HEK293 (cell line): ENCODE measurements around the gene ARMH3.

Source experiments
- CTCF ChIA-PET: fragments of 350-600 bp; formaldehyde crosslinking; extraction: SDS; loops from one replicate; lab custom pipeline; 2021; ENCODE audit warnings: antibody characterized with exemption; lab: Yijun Ruan, JAX
- POLR2A ChIA-PET: fragments of 300-600 bp; formaldehyde crosslinking; extraction: SDS; loops from one replicate; lab custom pipeline; 2020; ENCODE audit warnings: antibody characterized with exemption, inconsistent platforms; lab: Yijun Ruan, JAX
- H3K27ac ChIP-seq: fragments of 200-500 bp; sonication (Bioruptor generic); 2 replicates; pipeline ENCODE4 v1.5.1; 2014; ENCODE audit warnings: low read depth, low read length, control low read depth, inconsistent platforms; ENCODE audit errors: extremely low read depth
- H3K36me3 ChIP-seq, 2 experiments: fragments of 200-500 bp in 1 of 2; sonication (Bioruptor generic) in 1 of 2; 1 replicate in 1 of 2; 2 replicates in 1 of 2; pipeline ENCODE4 v1.5.1; 2014 to 2017; ENCODE audit warnings: inconsistent platforms in 2 of 2, low read length in 2 of 2; ENCODE audit not compliant: control insufficient read depth in 2 of 2, insufficient read depth in 1 of 2
- H3K4me1 ChIP-seq: fragments of 200-500 bp; sonication (Bioruptor generic); 2 replicates; pipeline ENCODE4 v1.5.1; 2014; ENCODE audit warnings: mild to moderate bottlenecking, low read length, inconsistent platforms; ENCODE audit not compliant: control insufficient read depth, insufficient read depth
- H3K4me3 ChIP-seq: 2 replicates; pipeline ENCODE4 v1.5.1; 2011; ENCODE audit warnings: low read depth, mild to moderate bottlenecking, control low read depth, low read length, moderate library complexity
- H3K9me3 ChIP-seq: fragments of 200-500 bp; sonication (Bioruptor generic); 2 replicates; pipeline ENCODE4 v1.5.1; 2014; ENCODE audit warnings: low read depth, low read length, inconsistent platforms; ENCODE audit not compliant: control insufficient read depth, insufficient read depth
- HOXA7 ChIP-seq: sonication (generic); formaldehyde crosslinking; IDR thresholded peaks from 2 replicates; pipeline ENCODE4 v1.8.1; 2022; ENCODE audit warnings: missing genetic modification reagents, borderline replicate concordance
- KLF1 ChIP-seq: fragments of 450-650 bp; formaldehyde crosslinking; IDR thresholded peaks from 2 replicates; pipeline ENCODE4 v1.5.1; 2016; ENCODE audit warnings: missing biosample characterization, missing genetic modification characterization
- MEIS1 ChIP-seq: sonication (generic); formaldehyde crosslinking; IDR thresholded peaks from 2 replicates; pipeline ENCODE4 v1.8.1; 2022; ENCODE audit warnings: missing genetic modification reagents, mild to moderate bottlenecking, borderline replicate concordance
- PRDM1 ChIP-seq: fragments of 450-650 bp; formaldehyde crosslinking; IDR thresholded peaks from 2 replicates; pipeline ENCODE4; 2016; ENCODE audit warnings: missing biosample characterization, missing genetic modification characterization
- ZBTB48 ChIP-seq: fragments of 450-650 bp; formaldehyde crosslinking; IDR thresholded peaks from 2 replicates; pipeline ENCODE4 v1.5.1; 2016; ENCODE audit warnings: missing biosample characterization, missing genetic modification characterization
- ZBTB7A ChIP-seq: fragments of 450-650 bp; formaldehyde crosslinking; IDR thresholded peaks from 2 replicates; pipeline ENCODE4 v1.5.1; 2016; ENCODE audit warnings: low read depth, missing biosample characterization, missing genetic modification characterization
- ZNF112 ChIP-seq: fragments of 450-650 bp; formaldehyde crosslinking; IDR thresholded peaks from 2 replicates; pipeline ENCODE4 v1.5.0; 2017; ENCODE audit warnings: missing biosample characterization, missing genetic modification characterization
- ZNF121 ChIP-seq: fragments of 450-650 bp; formaldehyde crosslinking; IDR thresholded peaks from 2 replicates; pipeline ENCODE4 v1.5.1; 2016; ENCODE audit warnings: missing biosample characterization, missing genetic modification characterization
- ZNF19 ChIP-seq: fragments of 450-650 bp; formaldehyde crosslinking; IDR thresholded peaks from 2 replicates; pipeline ENCODE4; 2016; ENCODE audit warnings: missing biosample characterization, missing genetic modification characterization, low read depth
- ZNF202 ChIP-seq: fragments of 450-650 bp; formaldehyde crosslinking; IDR thresholded peaks from 2 replicates; pipeline ENCODE4 v1.5.1; 2016; ENCODE audit warnings: missing biosample characterization, missing genetic modification characterization, borderline replicate concordance
- ZNF211 ChIP-seq: fragments of 450-650 bp; formaldehyde crosslinking; IDR thresholded peaks from 2 replicates; pipeline ENCODE4 v1.5.1; 2016; ENCODE audit warnings: low read depth, missing biosample characterization, missing genetic modification characterization
- ZNF24 ChIP-seq: fragments of 450-650 bp; formaldehyde crosslinking; IDR thresholded peaks from 2 replicates; pipeline ENCODE4 v1.5.1; 2016; ENCODE audit warnings: missing biosample characterization, missing genetic modification characterization
- ZNF280C ChIP-seq: fragments of 450-650 bp; formaldehyde crosslinking; IDR thresholded peaks from 2 replicates; pipeline ENCODE4 v1.5.1; 2016; ENCODE audit warnings: missing biosample characterization, missing genetic modification characterization
- ZNF302 ChIP-seq: fragments of 450-650 bp; formaldehyde crosslinking; IDR thresholded peaks from 2 replicates; pipeline ENCODE4 v1.5.1; 2016; ENCODE audit warnings: missing biosample characterization, missing genetic modification characterization, low read depth
- ZNF707 ChIP-seq: fragments of 450-650 bp; formaldehyde crosslinking; IDR thresholded peaks from 2 replicates; pipeline ENCODE4 v1.5.1; 2016; ENCODE audit warnings: missing biosample characterization, missing genetic modification characterization
- ZSCAN4 ChIP-seq: fragments of 450-650 bp; formaldehyde crosslinking; IDR thresholded peaks from 2 replicates; pipeline ENCODE4 v1.5.1; 2017; ENCODE audit warnings: missing biosample characterization, missing genetic modification characterization
- TF ChIP-seq, protein P1 (sequence below): fragments of 450-650 bp; formaldehyde crosslinking; IDR thresholded peaks from 2 replicates; pipeline ENCODE4 v1.5.1; 2016; ENCODE audit warnings: missing biosample characterization, missing genetic modification characterization
- TF ChIP-seq, protein P2 (sequence below): fragments of 450-650 bp; formaldehyde crosslinking; IDR thresholded peaks from 2 replicates; pipeline ENCODE4 v1.5.1; 2017; ENCODE audit warnings: missing biosample characterization, mild to moderate bottlenecking, missing genetic modification characterization, moderate library complexity

ARMH3 gene

DNA sequence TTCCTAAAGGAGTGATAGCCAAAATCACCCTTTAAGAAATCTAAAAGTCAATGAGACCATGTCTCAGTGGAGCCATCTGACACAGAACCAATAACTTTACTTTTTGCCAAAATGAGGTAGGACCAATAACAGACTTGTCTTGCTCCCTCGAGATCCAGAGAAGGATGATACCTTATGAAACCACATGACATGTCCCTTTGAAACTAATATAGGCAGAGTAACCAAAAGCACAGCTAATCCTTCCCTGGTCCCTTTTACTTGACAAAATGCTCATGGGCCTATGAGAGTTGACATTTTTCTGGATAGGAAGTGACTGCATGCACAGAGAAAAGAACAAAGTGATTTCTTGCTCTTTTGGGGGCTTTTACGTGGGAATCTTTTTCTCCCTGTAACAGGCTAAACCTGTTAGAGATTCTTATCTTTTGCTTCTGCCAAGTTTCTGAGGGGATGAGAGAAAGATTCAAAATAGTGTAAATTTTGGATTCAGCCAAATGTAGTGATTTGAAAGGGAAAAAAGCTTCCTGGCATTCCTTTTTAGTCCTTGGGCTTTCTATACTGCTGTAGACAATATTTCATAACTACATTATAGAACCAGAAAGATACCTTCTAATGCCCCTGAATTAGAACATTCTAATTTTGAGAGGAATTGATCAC lies 87.6 kb downstream of the ARMH3 start (continued):
- TF ChIP-seq ZBTB7A (tag by site-specific recombination) (no peak), ZNF24 (tag by site-specific recombination) (no peak), ZNF211 (tag by site-specific recombination) (no peak), HOXA7 (no peak), ZNF202 (tag by site-specific recombination) (no peak), ZBTB48 (tag by site-specific recombination) (no peak), ZSCAN4 (tag by site-specific recombination) (no peak), ZNF19 (tag by site-specific recombination) (no peak), ZNF121 (no peak), PRDM1 (tag by site-specific recombination) (no peak)

DNA sequence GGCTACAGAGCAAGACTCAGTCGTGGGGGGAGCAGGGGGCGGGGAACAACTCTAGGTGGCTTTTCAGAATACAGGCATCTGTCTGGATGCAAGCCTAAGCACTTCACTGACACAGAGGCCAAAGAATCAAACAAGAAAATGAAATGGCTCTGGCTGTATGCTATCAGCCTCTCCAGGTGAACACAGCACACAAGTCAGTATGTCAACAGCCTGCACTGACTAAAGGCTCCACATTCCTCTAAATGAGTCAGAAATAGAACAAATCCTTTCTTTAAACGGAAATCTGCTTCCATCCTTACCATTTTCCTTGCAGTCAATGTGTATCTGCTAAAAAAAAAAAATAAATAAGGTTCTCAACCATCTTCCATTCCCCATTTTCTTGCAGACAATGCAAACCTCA lies 88.3 kb downstream of the ARMH3 start:
- Histone ChIP-seq H3K27ac (no peak overlapping the region), H3K9me3 (no peaks in the 10 kb centered on the region), H3K4me1 (peaks cover 6% of the 10 kb centered on the region), H3K36me3 (peaks cover 20 to 37% of the 10 kb centered on the region in 2 experiments), H3K4me3 (no peak overlapping the region)
- TF ChIP-seq ZNF280C (no peak), ZNF302 (tag by site-specific recombination) (no peak), ZNF707 (tag by site-specific recombination) (no peak), KLF1 (tag by site-specific recombination) (no peak), MEIS1 (CRISPR knock-in tag) (no peak), ZNF112 (no peak)
- TF ChIP-seq, protein P1, sequence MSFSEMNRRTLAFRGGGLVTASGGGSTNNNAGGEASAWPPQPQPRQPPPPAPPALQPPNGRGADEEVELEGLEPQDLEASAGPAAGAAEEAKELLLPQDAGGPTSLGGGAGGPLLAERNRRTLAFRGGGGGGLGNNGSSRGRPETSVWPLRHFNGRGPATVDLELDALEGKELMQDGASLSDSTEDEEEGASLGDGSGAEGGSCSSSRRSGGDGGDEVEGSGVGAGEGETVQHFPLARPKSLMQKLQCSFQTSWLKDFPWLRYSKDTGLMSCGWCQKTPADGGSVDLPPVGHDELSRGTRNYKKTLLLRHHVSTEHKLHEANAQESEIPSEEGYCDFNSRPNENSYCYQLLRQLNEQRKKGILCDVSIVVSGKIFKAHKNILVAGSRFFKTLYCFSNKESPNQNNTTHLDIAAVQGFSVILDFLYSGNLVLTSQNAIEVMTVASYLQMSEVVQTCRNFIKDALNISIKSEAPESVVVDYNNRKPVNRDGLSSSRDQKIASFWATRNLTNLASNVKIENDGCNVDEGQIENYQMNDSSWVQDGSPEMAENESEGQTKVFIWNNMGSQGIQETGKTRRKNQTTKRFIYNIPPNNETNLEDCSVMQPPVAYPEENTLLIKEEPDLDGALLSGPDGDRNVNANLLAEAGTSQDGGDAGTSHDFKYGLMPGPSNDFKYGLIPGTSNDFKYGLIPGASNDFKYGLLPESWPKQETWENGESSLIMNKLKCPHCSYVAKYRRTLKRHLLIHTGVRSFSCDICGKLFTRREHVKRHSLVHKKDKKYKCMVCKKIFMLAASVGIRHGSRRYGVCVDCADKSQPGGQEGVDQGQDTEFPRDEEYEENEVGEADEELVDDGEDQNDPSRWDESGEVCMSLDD = no peak
- TF ChIP-seq, protein P2, sequence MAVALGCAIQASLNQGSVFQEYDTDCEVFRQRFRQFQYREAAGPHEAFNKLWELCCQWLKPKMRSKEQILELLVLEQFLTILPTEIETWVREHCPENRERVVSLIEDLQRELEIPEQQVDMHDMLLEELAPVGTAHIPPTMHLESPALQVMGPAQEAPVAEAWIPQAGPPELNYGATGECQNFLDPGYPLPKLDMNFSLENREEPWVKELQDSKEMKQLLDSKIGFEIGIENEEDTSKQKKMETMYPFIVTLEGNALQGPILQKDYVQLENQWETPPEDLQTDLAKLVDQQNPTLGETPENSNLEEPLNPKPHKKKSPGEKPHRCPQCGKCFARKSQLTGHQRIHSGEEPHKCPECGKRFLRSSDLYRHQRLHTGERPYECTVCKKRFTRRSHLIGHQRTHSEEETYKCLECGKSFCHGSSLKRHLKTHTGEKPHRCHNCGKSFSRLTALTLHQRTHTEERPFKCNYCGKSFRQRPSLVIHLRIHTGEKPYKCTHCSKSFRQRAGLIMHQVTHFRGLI (tag by site-specific recombination) = no peak
- POLR2A ChIA-PET = no interaction called here
- CTCF ChIA-PET = no interaction called here
